ENCODE data around the gene EIF4G3. TPM values are rescaled to one million over a fixed set of nuclear protein-coding genes. Genes with fewer than 3 reads are reported as not detected.
A peak's percentile ranks its signal among the peaks of the same experiment; 100 is the strongest.

Gene EIF4G3
- total RNA-seq, 1 experiment from 2014 or later = 72.0 TPM

GRCh38 chr1:21225065-21225464, 48.4 kb upstream of the EIF4G3 start:
- Histone ChIP-seq H3K18ac (ENCODE audit: insufficient read length, low read depth, low read length) (no peak overlapping the region), H3K9ac (ENCODE audit: extremely low read depth, insufficient read length, low read length) (no peak overlapping the region), H2AK5ac (ENCODE audit: insufficient read length, low read length) (no peak overlapping the region), H3K79me2 (ENCODE audit: insufficient read depth, low read length) (no peaks in the 10 kb centered on the region), H2BK120ac (ENCODE audit: low read depth, low read length, poor library complexity, severe bottlenecking) (no peak overlapping the region), H3K4ac (ENCODE audit: low read depth, low read length) (no peak overlapping the region), H3K27me3 (ENCODE audit: insufficient read depth, low read length) (no peaks in the 10 kb centered on the region), H3K9me3 (ENCODE audit: control insufficient read depth, low read depth, low read length) (no peaks in the 10 kb centered on the region), H3K23me2 (ENCODE audit: insufficient read length, low read depth, low read length, poor library complexity, severe bottlenecking) (no peaks in the 10 kb centered on the region), H3K4me1 (ENCODE audit: insufficient read depth, low read length) (no peaks in the 10 kb centered on the region), H2BK20ac (ENCODE audit: low read depth, low read length, poor library complexity, severe bottlenecking) (no peak overlapping the region), H4K20me1 (ENCODE audit: control insufficient read depth, insufficient read depth, insufficient read length) (no peaks in the 10 kb centered on the region), H3K27ac (ENCODE audit: insufficient read length, low read depth, low read length) (no peak overlapping the region), H4K8ac (replicated peaks; ENCODE audit: insufficient read length, low read depth, low read length) (no peak overlapping the region), H3K23ac (ENCODE audit: insufficient read length, low read depth, low read length) (no peak overlapping the region), H3K4me2 (ENCODE audit: insufficient read depth, insufficient read length, low read length) (no peak overlapping the region), H4K91ac (ENCODE audit: insufficient read length, low read depth, low read length) (no peak overlapping the region), H2BK15ac (ENCODE audit: low read depth, low read length) (no peak overlapping the region), H3K14ac (ENCODE audit: insufficient read depth, low read length) (no peak overlapping the region), H3K79me1 (ENCODE audit: insufficient read depth, low read depth, low read length, poor library complexity, severe bottlenecking) (no peaks in the 10 kb centered on the region), H3K56ac (ENCODE audit: insufficient read length, low read depth, low read length) (no peak overlapping the region), H4K5ac (ENCODE audit: insufficient read length, low read depth, low read length) (no peak overlapping the region), H2BK12ac (ENCODE audit: insufficient read length, low read depth, low read length) (no peak overlapping the region), H2AFZ (ENCODE audit: low read length) (no peak overlapping the region), H3T11ph (ENCODE audit: low read length) (no peak overlapping the region), H2BK5ac (ENCODE audit: insufficient read length, low read length) (no peak overlapping the region)
- TF ChIP-seq CTCF (conservative IDR thresholded peaks at IDR 0.05) = no peak
- Mint-ChIP-seq H3K4me1 (no peaks in the 10 kb centered on the region), H3K4me3 (no peak overlapping the region), H3K36me3 (ENCODE audit: insufficient read depth in 1 of 3, low read depth in 3 of 3) (peaks cover 6 to 25% (median 21%) of the 10 kb centered on the region in 3 experiments), H3K27ac (0 out of 7 replicates have a peak overlapping the region, but pooled peaks of 1 of the 3 experiments have one; percentile 55), H3K27me3 (ENCODE audit: low read depth) (no peaks in the 10 kb centered on the region), H3K9me3 (no peaks in the 10 kb centered on the region)
- no CpG with 5 or more reads among the region's 33 CpGs for WGBS (ENCODE audit: extremely low coverage, insufficient read length, low lambda C conversion rate)
- no peak for DNase-seq
